AG04450 (cell line): ENCODE results near the gene MTHFD1L. TPM values are rescaled to one million over a fixed set of nuclear protein-coding genes. Genes with fewer than 3 reads are reported as not detected.

Source experiments
- CTCF ChIA-PET: fragments of 300-600, 350-600 bp; formaldehyde crosslinking; extraction: SDS; loops from one replicate; lab custom pipeline; 2022; ENCODE audit warnings: antibody characterized with exemption, inconsistent platforms; lab: Charles Lee
- POLR2A ChIA-PET: fragments of 350-600 bp; formaldehyde crosslinking; extraction: SDS; loops from one replicate; lab custom pipeline; 2021; ENCODE audit warnings: antibody characterized with exemption, inconsistent platforms; lab: Yijun Ruan, JAX
- DNase-seq: peaks from one replicate; pipeline ENCODE4 v3.0.0-alpha.2; 2011; ENCODE audit warnings: low read depth, low spot score
- H3K27ac ChIP-seq: one replicate; pipeline ENCODE4 v1.5.1; 2012; ENCODE audit warnings: low read depth, low read length, control low read depth
- H3K27me3 ChIP-seq: one replicate; pipeline ENCODE4 v1.6.0; 2012; ENCODE audit warnings: low read length; ENCODE audit not compliant: control insufficient read depth, insufficient read depth
- H3K4me3 ChIP-seq: 2 replicates; pipeline ENCODE4 v1.5.1; 2011; ENCODE audit warnings: mild to moderate bottlenecking, low read depth, low read length, control low read depth
- H3K9me3 ChIP-seq: 2 replicates; pipeline ENCODE4 v1.5.1; 2012; ENCODE audit warnings: low read length; ENCODE audit not compliant: control insufficient read depth, insufficient read depth
- CTCF ChIP-seq: IDR thresholded peaks from 2 replicates; pipeline ENCODE4 v1.5.1; 2011; ENCODE audit warnings: low read depth, low read length, control low read depth, inconsistent platforms
- polyA plus RNA-seq: library from polyadenylated mRNA; depleted of rRNA; stranded (reverse); fragments of >200 nt; gene quantifications from 2 replicates; pipeline ENCODE4 v1.2.3, GENCODE V29; 2011

MTHFD1L gene
- polyA plus RNA-seq, 1 experiment = 69.1 TPM

GRCh38 chr6:150949526-150949925 is 84.0 kb downstream of the MTHFD1L start:
- CTCF ChIA-PET = no interaction called here
- POLR2A ChIA-PET = no interaction called here
- no peak for TF ChIP-seq CTCF

GRCh38 chr6:150953851-150954250 is 88.3 kb downstream of the MTHFD1L start:
- POLR2A ChIA-PET = no interaction called here
- DNase-seq = no peak
- Histone ChIP-seq H3K27ac (no peak overlapping the region), H3K4me3 (no peak overlapping the region), H3K9me3 (no peaks in the 10 kb centered on the region; the same call in 1 of the 2 replicates), H3K27me3 (no peaks in the 10 kb centered on the region)
- no peak for TF ChIP-seq CTCF
- CTCF ChIA-PET = interaction anchor here (0.7 to 1.2 kb wide), 2 partner anchors 62 to 370 kb away, joined by 3 to 7 read pairs; no protein-coding TSS in a partner anchor

More at GRCh38 chr6:150949526-150949925, 84.0 kb downstream of the MTHFD1L start:
- Histone ChIP-seq H3K27ac (no peak overlapping the region), H3K9me3 (no peaks in the 10 kb centered on the region; the same call in 1 of the 2 replicates), H3K4me3 (no peak overlapping the region), H3K27me3 (no peaks in the 10 kb centered on the region)
- DNase-seq = no peak

- Histone ChIP-seq H3K27ac (peak overlapping the region; percentile 4), H3K27me3 (no peaks in the 10 kb centered on the region), H3K9me3 (no peaks in the 10 kb centered on the region), H3K4me3 (no peak overlapping the region)
- no peak for TF ChIP-seq CTCF
- ChIA-PET CTCF (interaction anchor here (0.9 to 2.2 kb wide), 2 partner anchors 55 to 365 kb away, joined by 3 to 5 read pairs; no protein-coding TSS in a partner anchor), POLR2A (no interaction called here)
- no peak for DNase-seq
Observed at GRCh38 chr6:150959166-150959565, 93.7 kb downstream of the MTHFD1L start.

- ChIA-PET POLR2A (no interaction called here), CTCF (interaction anchor here (0.7 to 2.5 kb wide), 2 partner anchors 71 to 362 kb away, joined by 8 to 10 read pairs; no protein-coding TSS in a partner anchor)
- no peak for TF ChIP-seq CTCF
- Histone ChIP-seq H3K27ac (no peak overlapping the region), H3K4me3 (no peak overlapping the region), H3K27me3 (no peaks in the 10 kb centered on the region), H3K9me3 (no peaks in the 10 kb centered on the region)
- DNase-seq = no peak
Observed at GRCh38 chr6:150962436-150962835, 96.9 kb downstream of the MTHFD1L start.

- TF ChIP-seq CTCF = no peak
- Histone ChIP-seq H3K27ac (no peak overlapping the region), H3K9me3 (no peaks in the 10 kb centered on the region), H3K4me3 (no peak overlapping the region), H3K27me3 (no peaks in the 10 kb centered on the region)
- ChIA-PET POLR2A (no interaction called here), CTCF (interaction anchor here (1.7 to 2.5 kb wide), 2 partner anchors 73 to 360 kb away, joined by 4 to 8 read pairs; no protein-coding TSS in a partner anchor)
- no peak for DNase-seq
Observed at GRCh38 chr6:150964765-150965164, 99.3 kb downstream of the MTHFD1L start.
